DLD1 (cell line): ENCODE measurements around the gene OTOS.

Experiments
- in situ Hi-C: cut with HindIII; loops from 2 replicates; pipeline ENCODE4 v1.10.0; 2017; ENCODE audit warnings: low sequenced_read_pairs

Gene OTOS

DNA sequence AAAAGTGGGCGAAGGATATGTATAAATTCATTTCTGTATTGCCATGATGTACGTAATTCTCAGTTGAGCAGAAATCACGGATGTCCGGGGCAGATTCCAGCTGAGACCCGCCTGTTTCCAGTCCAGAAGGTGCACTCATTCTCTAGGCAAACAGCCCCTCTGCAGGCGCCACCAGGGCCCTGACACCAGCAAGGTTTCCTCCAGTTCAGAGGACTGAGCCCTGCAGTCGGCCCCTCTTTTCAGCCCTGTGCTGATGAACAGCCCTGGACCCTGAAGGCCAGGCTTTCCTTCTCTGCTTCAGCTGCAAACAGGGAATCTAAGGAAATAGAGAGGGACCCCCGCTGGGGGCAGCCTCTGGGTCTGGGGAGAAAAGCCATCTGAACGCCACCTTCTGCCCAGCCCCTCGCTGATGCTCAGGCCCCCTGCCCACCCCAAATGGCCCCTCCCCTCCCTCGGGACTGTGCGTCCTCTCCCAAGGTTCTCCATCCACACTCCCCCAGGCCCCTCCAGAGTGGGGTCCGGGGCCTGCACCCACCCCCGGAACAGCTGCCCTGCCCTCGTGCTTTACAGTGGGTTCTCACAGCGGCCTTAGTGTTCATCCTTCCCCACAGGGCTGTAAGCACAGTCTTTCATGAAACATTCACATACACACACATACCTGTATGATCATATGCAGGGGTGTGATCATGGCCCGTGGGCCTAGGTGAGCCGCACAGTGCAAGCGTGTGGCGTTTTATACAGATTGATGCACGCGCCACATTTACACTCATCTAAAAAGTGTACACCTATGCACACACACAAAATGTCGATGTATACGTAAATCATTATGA is 16.4 kb downstream of the OTOS start:
- in situ Hi-C loops, result no loop called here

DNA sequence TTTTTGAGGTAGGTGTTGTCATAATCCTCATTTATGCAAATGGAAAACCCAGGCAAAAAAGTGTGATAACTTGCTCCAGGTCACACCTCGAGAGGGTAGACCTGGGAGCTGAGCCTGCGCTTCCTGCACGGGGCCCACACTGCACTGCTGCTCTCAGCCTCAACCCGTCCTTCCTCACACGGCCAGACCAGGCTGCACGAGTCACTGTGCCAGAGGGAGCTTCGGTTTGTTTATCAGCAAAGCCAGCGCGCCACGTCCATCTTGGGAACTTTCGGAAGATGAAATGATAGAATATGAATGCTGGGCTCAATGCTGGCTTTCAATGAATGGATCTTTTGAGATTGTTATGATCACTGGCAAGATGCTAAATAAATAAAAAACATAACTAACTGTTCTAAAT is 18.8 kb downstream of the OTOS start:
- in situ Hi-C loops, result no loop called here

DNA sequence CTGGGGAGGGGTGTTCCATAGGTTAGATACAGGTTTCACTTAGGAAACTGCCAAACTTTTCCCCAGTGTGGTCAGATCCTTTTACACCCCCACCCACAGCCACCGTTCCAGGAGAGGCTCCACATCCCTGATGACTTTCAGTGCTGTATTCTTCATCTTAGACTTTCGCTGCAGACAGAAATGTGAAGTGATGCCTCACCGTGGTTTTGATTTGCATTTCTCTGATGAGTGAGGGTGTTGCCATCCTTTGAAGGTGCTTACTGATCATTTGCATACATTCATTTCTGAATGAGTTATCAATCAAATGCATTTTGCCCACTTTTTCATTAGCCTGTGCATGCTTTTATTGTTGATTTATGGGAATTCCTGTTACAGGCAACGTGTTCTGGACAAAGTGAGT is 19.3 kb downstream of the OTOS start:
- in situ Hi-C loops, result no loop called here

DNA sequence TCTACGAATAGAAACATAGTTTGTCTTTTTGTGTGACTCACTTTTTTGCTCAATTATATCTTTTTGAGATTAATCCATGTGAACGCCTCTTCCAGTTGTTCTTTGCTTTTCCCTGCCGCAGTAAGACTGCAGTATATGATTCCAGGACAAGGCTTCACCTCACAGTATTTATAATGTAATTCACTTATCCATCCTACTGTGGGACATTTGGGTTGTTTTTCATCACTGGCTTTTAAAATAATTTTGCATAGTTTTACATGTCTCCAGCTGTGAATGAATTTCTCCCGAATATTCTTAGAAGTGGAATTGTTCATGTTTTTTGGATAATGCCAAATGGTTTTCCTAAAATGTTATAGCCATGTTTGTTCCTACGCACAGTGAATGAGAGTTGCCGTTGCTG is 26.2 kb downstream of the OTOS start:
- in situ Hi-C loops, result no loop called here

DNA sequence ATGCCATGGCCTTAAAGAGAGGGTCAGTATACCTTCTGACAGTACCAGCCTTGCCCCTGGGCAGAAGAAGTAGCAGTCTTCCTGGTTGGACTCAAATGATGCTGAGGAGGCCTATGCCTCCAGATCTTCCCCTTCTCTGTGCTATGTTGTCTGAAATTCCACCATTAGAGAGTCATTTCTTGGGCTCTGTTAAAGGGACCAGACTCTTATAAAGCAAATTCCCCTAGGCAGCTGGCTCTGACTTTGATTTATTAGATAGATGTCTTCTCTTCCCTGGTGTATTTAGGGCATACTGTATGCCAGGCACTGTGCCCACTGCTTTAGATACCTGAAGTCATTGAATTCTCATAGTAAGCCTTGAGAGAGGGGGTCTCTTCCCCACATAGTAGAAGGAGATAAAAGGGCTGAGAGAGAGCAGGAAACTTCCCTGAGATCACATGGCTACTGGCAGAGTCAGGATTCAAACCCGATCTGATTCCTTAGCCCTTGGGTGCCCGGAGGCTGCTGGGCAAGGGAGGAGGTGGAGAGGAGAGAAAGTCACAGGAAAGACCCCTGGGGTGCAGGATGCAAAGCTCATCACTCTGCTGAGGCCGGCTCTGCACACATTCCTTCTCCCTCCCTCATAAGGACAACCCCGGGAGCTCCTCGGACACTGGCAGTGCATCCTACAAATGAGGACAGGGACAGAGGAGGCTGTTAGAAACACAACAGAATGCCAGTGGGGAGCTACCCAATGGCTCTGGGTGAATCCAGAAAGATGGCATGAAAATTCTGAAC is 27.4 kb downstream of the OTOS start:
- in situ Hi-C loops, result no loop called here

DNA sequence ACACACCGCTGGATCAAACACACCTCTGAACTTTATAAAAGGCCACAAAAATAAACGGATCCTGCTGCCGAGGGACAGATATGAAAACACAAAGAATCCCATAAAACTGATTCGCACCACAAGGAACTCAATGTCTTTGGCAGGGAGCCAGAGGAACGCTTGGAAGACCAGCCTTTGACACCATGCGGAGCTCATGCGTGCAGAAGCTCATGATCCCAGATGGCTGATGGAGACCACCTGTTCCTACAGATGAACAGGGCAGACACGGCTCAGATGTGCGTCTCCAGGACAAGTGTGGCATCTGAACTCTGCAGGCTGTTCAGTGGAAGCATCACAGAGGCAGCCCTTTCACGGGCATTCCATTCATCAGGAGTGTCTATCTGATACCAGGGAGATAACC is 29.2 kb downstream of the OTOS start:
- in situ Hi-C loops, result no loop called here

DNA sequence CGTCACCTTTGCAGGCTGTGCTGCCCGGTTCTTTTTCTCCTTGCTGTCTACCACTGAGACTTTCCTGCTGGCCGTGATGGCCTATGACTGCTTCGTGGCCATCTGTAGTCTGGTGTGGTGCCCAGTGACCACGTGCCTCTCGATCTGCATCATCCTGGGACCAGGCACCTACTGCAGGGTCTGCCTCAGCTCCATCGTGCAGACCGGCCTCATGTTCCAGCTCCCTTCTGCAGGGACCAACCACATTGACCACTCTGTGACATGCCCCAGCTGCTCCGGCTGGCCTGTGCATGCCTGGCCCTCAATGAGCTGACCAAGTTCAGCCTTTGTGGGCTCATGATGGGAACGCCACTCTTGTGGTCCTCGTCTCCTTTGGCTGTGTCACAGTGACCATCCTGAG is 31.1 kb downstream of the OTOS start:
- in situ Hi-C loops, result no loop called here

DNA sequence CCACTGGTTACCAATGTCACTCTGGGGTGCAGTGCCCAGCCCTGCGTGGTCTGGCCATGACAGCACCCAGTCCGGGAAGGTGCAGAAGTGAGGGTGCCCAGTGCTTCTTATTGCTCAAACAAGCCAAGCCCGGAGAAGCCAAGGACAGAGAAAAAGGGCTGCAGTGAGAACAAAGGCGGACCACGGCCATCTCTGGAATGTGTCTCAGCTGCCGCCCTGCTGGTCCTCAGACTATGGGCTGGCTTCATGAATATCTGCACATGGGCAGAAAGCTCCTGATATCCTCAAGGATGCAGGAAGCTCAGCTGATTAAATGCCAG is 33.0 kb downstream of the OTOS start:
- in situ Hi-C loops, result no loop called here

DNA sequence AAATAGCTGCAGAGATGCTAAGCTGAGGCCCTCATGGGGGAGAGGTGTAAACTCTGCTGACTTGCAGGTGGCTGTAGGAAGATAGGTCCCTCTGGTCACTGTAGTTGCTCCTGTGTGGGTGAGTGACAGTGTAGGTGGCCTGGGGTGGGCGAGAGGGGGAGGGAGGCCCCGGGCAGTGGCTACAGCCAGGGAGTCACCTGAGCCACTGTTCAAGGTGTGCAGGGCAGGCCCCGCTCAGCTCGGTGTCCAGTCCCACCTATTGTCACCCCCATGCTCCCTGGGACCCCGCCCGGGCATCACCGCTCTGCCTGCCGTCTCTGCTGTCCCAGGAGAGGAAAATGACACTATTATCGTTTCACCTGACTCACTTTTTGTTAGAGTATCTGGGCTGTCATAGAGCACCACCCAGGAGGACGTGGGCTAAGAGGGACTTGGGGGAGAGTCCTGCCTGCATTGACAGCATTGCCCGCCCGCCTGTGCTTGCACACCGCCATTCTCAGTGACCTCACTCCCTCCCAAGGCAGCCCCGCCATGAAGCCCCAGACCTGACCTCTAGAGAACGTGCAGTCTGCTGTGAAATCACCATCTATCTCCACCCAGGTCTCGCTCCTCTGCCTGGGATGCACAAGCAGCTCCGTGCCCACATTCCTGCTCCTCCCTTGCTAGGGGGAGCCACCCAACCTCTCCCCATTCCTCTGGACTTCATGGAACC is 33.5 kb downstream of the OTOS start:
- in situ Hi-C loops, result no loop called here

DNA sequence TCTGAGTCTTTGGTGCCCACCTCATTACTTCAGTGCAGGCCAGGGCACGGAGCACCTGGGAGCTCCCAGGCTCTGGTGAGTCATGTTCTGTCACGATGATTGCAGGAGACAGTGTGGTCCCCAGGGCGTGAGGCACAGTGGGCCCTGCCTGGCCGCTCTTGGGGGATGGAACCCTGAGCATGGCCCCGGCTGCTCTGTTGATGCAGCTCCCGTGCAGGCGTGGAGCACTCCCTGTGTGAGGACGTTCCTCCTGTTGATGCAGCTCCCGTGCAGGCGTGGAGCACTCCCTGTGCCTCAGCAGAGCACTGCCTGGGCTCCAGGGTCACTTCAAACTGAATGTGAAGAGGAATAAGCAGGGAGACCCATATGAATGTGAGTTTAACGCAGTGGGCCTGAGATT is 34.5 kb downstream of the OTOS start:
- in situ Hi-C loops, result no loop called here

DNA sequence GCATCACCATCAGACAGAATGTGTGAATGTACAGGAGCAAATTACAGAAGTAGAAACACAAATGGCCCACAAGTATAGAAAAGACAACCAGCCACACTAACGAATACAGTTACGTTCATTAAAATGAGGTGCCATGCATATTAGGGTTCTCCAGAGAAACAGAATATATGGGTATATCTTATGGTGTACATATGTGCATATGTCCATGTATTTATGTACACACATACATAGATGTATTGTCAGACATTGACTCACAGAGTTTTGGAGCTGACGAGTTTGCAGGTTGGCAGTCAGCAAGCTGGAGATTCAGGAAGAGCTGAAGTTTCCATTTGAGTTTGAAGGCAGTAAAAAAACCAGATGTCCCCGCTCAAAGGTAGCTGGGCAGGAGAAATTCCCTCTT is 37.3 kb downstream of the OTOS start:
- in situ Hi-C loops, result no loop called here

DNA sequence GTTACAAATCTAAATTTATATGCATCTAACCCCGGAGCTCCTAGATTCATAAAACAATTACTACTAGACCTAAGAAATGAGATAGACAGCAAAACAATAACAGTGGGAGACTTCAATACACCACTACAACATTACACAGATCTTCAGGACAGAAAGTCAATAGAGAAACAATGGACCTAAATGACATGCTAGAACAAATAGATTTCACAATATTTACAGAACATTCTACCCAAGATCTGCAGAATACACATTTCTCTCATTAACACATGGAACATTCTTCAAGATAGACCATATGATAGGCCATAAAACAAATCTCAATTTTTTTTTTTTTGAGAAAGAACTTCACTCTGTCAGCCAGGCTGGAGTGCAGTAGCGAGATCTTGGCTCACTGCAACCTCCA is 42.1 kb downstream of the OTOS start:
- in situ Hi-C loops, result no loop called here

DNA sequence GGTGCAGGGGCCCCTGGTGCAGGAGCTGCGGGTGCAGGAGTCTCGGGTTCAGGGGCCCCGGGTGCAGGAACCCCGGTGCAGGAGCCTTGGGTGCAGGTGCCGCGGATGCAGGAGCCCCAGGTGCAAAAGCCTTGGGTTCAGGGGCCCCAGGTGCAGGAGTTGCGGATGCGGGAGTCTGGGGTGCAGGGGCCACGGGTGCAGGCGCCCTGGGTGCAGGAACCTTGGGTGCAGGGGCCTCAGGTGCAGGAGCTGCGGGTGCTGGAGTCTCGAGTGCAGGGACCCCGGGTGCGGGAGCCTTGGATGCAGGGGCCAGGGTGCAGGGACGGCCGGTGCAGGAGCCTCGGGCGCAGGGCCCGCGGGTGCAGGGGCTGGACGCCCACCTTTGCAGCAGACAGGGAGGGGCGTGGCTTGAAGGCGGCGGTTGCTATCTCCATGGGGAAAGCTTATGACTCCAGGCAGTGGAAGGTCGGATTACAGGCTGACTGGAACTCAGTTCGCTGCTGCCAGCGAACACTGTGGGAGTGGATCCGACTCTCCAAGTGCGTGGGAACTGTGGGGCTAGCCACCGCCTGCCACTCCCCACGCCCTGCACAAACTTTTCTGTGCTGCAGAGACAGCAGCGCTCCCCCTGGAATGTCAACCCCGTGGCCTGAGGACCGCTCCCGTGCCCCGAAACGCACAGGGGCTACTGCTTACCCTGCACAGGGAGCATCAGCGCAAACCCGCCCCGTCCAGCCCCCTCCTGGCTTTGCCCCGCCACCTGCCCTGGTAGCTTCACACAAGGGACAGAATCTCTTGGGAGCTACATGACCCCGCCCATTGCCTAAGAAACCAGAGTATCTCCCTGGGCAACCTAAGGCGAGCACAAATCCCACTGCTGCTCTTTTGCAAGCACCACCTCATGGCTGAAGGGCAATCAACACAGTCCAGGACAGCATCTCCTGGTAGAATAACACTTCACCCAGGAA is 44.6 kb downstream of the OTOS start:
- in situ Hi-C loops, result no loop called here

DNA sequence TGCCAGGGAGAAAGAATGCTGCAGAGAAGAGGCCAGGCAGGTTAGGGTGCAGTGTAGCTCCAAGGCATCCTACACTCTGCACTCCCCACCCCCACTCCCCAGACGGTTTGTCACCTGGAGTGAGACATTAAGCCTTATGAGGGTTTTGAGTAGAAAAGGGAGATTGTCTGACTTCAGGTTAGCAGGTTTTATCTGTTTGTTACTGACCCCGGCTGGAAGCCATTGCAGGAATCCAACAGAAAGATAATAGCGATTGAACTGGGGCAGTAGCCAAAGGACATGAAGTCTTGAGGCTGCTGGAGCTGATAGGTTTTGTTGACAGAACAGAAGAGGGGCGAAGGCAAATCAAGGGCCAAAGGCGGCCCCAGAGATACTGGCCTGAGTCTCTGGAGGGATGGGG is 51.2 kb downstream of the OTOS start:
- in situ Hi-C loops, result no loop called here
